Measurements from ENCODE around the gene QDPR.
"Not testable (repeated sequence)": the region's sequence is repeated elsewhere in the genome, so short reads cannot be mapped to it uniquely, and the experiment has no call there.

Gene QDPR

DNA sequence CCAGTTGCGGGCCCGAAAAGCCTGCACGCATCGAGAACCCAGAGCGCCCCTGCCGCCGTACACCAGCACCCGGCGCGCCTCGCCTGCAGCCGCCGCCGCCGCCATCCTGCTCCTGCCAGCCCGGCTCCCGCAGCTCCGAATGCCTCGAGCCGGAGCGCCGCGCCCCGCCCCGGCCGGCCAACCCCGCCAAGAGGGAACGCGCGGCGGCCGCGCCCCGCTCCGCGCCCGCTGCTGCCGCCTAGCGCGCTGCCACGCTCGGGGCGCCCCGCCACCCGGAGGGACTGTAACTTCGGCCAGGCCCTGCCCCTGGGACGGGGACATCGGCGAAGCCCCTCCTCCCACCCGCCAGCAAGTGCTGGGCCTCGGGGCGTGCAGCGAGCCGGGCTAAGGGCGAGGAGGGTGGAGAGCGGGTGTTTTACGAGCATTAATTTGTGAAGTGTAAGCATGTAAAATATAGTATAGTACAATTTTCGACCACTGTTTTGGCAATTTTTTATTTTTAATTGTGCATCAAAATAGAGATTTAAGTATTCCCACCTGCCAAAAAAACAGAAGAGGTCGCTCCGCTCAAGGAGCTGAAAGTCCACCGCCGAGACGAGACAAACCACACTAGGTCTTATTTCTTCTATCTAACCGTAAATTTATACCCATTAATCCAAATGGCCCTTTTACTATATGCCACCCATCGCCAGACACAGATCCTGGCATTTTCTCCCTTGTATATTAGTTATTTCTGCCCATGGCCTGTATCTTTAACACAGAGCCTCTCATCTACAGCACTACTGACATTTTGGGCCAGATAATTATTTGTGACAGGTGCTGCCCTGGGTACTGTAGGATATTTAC, at the start of gene QDPR:
Gene QDPR, minus strand, starts transcription at position 141 of the 846 bp plus-strand sequence. Its CDS starts 36 bp downstream, at position 105.
- peak; percentile 35 for DNase-seq (ENCODE audit: low read depth, low spot score)

DNA sequence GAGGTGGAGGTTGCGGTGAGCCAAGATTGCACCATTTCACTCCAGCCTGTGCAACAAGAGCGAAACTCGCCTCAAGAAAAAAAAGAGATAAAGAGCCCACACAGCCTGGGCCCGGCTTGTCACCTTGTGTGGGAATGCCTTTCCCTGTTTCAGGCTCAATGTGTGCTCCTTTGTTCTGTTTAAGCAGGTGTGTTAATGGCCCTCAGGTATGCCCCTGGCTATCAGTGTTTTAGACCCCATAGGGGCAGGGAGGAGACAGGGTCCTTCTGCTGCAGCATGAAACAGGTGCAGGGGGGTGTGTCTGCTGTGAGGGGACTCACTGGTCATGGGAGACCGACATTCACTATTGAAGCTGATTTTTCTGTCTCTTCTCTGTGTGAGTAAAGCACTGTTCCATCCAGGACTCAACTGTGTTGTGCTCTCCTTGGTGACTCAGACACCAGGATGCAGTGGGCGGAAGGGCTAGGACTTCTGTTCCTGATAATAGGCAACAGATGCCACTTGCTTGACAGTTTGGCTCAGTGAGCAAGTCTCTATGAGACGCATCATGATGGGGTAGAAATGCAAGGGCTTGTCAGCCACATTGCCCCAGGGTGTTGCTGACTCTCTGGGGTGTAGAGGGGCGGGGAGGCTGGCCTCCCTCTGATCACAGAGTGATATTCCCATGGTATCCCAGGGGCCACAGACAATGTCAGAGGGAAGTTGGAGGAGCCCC, 49.5 kb upstream of the QDPR start:
- no peak for DNase-seq (ENCODE audit: low read depth, low spot score)

DNA sequence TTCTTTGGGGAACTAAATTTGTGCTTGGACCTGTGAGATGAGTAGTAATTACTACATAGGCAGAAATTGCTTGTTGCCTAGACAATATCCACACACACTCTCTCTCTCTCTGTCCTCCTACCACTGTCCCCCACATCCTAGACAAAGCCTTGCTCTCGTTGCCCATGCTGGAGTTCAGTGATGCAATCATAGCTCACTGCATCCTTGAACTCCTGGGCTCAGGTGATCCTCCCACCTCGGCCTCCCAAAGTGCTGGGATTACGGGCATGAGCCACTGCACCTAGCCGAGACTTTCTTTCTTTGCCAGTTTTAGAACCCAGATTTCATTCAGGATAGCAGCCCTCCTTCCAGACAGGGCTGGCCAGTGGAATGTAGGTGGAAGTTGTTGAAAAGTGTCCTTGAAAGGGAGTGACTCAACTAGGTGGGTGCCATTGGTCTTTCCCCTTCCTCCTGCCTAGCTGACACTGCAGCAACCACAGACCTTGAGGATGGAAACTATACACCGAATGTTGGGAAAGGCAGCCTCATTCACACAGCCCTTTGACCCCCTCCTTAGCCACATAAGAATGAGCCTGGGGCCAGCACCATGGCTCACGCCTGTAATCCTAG, 48.3 kb upstream of the QDPR start:
- no peak for DNase-seq (ENCODE audit: low read depth, low spot score)

DNA sequence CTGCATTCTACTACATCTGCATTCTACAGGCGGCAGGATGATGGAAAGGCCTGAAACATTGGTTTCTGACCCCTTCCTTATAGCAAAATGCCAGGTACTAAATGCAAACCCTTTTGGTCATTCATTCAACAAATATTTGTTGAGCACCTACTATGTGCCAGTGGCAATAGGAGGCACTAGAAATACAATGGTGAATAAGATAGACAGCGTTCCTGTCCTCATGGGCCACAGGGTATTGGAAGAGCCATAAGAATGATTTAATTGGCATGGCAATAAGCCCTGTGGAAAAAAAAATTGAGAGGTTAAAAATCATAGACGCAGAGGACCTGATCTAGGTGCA, 47.8 kb upstream of the QDPR start:
- no peak for DNase-seq (ENCODE audit: low read depth, low spot score)

DNA sequence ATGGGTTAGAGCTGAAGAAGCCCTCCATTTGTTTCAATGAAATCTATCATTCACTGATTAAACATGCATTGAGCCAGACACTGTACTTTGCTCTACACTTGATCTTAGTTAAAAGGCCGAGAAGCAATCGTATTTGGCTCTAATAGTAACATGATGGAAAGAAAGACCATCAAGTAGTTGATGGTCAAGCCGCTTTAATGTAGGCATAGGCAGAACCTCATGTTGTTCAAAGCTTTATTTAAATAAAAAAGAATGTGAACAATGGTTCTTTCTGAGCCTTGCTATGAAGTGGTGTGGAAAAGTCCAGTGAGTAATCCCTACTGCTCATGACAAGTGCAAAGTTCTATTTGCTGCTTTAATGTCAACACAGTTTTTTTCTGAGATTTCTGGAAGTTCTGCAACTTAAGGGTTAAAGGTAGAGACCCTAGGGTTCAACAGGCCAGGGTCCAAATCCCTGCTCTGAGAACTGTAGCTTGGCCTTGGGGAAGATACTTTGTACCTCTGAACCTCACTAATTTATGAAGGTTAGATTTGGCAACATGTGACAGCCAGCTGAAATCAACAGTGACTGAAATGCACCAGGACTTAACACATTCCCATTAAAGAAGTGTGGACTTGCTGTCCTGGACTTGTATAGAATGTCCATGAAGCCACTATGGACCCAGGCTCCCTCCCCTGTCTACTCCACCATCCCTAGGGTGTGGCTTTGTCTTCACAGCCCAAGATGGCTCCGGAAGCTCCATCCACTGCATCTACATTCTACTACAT, 47.2 kb upstream of the QDPR start:
- no peak for DNase-seq (ENCODE audit: low read depth, low spot score)

DNA sequence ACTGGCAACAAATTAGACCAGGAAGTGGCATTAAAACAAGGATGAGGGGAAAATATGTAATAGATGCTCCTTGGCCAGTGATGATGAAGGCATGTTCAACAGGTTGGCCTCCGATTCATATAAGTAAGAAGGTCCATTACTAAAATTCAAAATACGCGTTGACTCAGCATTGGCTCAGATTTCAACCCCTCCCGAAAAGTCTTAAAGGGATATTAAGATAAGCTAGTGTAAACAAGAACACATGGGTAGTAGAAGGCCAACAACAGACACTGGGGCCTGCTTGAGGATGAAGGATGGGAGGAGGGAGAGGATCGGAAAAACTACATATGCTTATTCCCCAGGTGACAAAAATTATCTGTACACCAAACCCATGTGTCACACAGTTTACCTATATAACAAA, 46.0 kb upstream of the QDPR start:
- no peak for DNase-seq (ENCODE audit: low read depth, low spot score)

DNA sequence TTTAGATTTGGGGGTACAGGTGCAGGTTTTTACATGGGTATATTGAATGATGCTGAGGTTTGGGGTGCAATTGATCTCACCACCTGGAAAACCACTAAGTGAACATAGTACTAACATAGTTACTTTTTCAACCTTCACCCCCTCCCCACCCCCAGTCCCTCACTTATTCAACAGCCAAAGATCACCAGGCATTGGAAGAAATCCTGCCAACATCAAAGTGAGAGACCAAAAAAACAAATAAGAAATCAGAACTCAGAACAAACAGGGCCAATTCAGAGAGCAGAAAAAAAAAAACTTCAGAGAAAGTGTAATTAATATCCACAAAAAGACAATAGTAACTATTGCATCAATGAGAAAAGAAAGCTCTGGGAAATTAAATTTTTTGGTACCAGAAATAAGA, 44.6 kb upstream of the QDPR start:
- no peak for DNase-seq (ENCODE audit: low read depth, low spot score)

DNA sequence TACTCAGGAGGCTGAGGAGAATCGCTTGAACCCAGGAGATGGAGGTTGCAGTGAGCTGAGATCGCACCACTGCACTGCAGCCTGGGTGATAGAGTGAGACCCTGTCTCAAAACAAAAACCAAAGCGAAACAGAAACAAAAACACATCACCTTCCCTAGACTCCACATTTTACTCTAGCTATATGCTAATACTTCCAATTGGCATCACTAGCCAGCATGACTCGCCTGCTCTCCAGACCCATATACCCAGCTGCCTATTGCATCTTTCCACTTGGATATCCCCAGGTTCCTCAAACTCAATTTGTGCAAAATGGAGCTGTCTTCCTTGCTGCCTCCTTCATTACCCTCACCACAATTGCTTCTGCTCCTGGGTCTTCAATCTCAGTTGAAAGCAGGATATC, 42.7 kb upstream of the QDPR start:
- DNase-seq (ENCODE audit: low read depth, low spot score), result no peak

DNA sequence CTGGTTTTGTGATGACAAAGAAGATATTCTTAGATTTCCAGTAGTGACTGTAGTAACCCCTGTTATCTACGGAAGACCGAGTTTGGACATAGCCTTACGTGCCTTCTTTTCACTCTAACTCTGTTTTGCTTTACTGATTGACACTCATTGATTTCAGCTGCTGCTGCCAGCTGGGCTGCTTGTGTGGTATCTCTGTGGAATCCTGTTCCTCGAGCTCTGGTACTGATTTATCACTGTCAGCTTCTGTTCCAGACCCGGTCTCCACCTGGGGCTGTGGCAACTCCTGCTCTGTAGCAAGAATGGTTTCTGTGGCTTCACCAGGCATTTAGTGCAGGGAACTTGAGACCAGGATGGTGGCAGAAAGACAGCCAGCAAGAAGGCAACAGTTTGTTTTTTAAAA, 40.5 kb upstream of the QDPR start:
- DNase-seq (ENCODE audit: low read depth, low spot score), result no peak

DNA sequence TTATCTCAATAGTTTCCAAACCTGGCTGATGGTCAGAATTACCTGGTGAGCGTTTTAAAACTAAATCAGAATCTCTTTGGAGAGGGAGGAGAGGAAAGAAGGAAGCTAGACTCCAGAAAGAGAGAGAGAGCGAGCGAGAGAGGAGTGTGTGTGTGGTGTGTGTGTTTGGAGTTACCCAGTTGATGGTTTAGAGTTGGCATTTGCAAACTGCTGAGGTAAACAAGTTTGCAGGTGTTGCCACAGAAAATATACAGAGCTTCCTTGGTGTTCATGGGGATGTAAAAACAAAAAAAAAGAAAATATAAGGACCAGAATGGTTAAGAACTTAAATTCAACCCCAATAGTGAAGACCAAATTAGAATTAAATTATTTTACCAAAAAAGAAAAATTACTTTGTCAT, 38.7 kb upstream of the QDPR start:
- no peak for DNase-seq (ENCODE audit: low read depth, low spot score)

DNA sequence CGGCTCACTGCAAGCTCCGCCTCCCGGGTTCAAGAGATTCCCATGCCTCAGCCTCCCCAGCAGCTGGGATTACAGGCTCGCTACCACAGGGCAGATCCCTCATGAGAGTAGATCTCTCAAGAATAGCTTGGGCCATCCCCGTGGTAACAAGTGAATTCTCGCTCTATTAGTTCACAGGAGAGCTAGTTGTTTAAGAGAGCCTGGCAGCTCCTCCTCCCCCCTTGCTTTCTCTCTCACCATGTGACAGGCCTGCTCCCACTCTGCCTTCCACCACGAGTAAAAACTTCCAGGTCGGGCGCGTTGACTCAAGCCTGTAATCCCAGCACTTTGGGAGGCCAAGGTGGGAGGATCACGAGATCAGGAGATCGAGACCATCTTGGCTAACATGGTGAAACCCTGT, 34.8 kb upstream of the QDPR start:
- no peak for DNase-seq (ENCODE audit: low read depth, low spot score)

DNA sequence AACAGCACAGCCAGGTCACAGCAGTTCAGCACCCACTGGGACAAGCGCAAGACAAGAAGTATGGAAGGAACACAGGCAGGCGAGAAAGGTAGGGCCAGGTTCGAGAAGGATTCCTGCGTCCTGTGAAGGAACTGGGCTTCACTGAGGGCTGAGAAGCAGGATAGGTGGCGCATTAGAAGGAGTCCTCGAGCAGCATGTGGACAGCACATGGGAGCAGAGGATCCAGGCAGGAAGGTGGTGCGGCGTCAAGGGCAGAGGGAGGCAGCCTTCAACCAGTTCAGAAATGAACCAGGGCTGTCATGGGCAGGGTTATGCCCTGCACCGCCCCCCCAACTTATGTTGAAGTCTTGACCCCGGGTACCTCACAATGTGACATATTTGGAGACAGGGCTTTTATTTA, 34.3 kb upstream of the QDPR start:
- no peak for DNase-seq (ENCODE audit: low read depth, low spot score)

DNA sequence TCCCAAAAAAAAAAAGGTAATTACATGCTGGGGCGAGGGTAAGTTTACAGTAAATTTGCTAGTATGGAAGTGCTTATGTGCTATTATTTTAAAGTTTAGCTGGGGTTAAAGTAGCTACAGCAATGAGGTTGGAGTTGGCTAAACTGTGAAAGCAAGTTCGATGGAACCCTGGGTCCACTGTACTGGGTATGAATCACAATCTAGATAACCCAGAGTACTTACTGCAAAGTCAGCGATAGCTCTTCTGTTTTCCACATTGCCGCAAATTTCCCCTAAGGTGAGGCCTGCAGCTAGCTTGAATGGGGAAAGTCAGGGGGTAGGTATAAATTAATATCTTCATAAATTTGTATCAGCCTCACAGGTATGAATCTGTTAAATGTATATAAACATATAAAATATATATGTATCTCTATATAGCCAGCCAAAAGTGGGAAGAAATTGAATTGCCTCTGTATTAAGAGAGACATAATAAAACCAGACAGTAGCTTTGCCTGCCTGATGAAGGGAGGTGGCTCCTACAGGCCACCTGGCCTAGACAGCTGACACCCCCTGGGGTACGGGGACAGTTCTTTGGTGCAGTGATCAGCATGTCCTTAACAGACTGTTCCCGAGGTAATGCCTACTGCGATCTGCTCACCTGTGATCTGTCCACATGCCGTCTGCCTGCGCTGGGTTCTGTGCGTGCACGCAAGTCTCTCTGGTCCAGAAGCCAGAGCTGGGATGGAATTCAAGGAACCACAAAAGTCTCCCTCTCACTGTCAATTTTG, 33.7 kb upstream of the QDPR start:
- DNase-seq (ENCODE audit: low read depth, low spot score), result no peak

DNA sequence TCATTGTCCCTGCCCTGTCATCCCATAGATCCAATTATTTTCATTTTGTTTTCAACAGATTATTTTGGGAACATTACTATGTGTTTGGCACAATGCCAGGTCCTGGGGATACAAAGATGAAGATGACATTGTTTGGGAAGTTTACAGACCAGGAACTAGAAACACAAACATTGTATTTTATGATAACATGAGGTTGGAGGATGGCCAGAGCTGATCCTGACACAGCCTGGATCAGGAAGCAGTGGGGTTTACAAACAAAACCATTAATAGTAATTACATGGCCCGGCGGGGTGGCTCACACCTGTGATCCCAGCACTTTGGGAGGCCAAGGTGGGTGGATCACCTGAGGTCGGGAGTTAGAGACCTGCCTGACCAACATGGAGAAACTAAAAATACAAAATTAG, 32.9 kb upstream of the QDPR start:
- no peak for DNase-seq (ENCODE audit: low read depth, low spot score)

DNA sequence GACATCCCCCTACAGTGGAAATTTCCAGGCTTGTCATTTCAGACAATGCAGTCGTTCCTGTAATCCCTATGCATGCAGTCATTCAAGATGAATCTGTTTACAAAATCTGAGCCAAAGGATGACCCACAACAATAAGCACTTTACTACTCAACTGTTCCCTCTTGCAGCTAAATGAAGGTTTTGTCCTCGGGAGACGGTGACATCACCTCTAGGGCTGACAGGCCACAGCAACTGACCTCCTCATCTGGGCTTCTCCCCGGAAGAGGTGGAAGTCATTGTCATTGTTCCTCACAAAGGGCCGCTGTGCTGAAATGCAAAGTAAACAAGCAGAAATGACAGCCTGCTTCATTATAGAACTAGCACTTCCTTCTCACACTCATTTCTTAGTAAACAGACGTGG, 32.3 kb upstream of the QDPR start:
- DNase-seq (ENCODE audit: low read depth, low spot score), result no peak

DNA sequence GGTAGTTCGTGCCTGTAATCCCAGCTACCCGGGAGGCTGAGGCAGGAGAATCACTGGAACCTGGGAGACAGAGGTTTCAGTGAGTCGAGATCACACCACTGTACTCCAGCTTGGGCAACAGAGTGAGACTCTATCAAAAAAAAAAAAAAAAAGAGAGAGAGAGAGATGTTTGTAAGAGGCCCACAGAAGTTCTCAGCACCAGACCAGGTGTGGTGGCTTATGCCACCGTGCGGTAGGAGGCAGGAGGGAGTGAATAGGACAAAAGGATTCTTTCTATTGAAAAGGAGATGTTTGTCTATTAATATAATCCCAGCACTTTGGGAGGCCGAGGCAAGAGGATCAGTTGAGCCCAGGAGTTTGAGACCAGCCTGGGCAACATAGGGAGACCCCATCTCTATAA, 25.2 kb upstream of the QDPR start:
- DNase-seq (ENCODE audit: low read depth, low spot score), result not testable (repeated sequence)

DNA sequence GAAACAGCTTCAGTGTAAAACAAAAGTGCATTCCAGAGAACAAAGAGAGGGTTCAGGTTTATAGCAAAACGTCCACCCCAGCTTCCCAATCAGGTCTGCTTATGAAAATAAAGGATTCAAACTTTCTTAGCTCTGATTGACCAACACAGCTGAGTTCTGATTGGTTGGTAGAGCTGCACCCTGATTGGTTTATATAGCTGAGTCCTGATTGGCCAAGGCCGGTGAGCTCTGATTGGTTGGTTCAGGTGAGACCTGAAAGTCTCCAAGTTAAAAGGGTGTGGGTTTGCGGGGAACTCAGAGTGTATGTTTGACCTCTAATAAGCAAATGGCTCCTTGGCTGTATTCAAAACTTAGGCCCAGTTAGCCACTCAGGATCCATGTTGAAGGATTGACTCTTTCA, 24.0 kb upstream of the QDPR start:
- DNase-seq (ENCODE audit: low read depth, low spot score), result no peak

DNA sequence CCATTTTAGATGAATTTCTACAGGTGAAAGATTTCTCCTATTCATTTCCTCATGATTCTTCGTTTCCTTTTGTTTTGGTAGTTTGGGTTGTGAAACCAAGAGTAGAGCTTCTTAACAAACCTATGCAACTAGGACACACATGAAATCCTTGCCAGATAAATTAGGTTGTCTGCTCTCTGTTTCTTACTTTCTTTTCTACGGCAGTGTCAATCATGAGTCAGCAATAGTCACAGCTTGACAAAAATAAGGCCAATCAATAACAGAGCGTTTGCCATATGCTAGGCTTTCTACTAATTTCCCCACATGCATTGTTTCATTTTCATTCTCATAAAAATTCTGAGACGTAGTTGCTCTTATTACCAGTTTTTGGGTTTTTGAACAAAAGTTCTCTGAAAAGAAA, 23.4 kb upstream of the QDPR start:
- DNase-seq (ENCODE audit: low read depth, low spot score), result no peak

DNA sequence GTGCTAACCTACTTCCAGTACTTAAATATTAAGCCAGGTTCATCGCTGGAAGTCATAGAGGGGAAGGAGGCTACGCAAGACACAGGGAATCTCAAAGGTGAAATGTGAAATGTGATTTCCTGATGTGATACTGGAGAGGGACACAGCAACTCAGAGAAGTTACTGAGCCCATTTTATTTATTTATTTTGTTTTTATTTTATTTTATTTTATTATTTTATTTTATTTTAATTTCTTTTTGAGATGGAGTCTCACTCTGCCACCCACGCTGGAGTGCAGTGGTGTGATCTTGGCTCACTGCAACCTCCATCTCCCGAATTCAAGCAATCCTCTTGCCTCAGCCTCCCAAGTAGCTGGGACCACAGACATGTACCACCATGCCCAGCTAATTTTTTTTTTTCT, 22.8 kb upstream of the QDPR start:
- DNase-seq (ENCODE audit: low read depth, low spot score), result no peak

DNA sequence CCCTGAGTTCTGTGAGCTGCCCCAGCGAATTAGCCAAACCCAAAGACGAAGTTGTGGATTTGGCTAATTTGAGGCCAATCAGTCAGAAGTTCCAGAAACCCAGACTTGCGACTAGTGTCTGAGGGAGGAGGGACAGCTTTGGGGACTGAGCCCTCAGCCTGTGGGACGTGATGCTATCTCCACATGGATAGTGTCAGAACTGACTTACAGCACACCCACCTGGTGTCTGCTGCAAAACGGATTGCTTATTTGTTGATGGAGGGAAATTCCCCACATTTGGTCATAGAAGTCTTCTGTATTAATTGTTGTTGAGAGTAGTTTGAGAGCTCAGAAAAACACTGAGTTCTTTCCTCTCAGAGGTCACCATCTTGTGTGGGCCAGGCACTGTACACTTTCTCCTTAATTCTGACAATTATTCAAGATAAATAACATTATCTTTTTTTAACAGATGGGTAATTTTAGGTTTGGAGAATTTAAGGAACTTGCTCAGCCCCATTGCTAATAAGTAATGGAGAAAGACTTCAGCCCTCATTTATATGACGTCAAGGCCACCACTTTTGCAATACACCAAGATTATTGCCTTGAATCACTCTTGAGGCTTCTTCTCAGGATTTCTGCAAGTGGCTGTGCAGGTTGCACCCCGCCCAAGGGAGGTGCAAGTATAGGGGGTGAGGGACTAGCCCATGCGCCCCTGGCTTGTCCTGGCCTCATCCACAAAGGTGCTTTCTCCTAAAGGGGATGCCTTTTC, 19.8 kb upstream of the QDPR start:
- DNase-seq (ENCODE audit: low read depth, low spot score), result no peak

All from iPS DF 19.7 (cell line).